GM19468 (cell line): ENCODE measurements around the gene SLC24A3.

Experiments used
- ATAC-seq: cut with Tn5 transposase; IDR thresholded peaks from one replicate; pipeline ENCODE4 v1.9.1; 2021; ENCODE audit warnings: mild to moderate bottlenecking, moderate library complexity, moderate number of reproducible peaks; ENCODE audit not compliant: unreplicated experiment; ENCODE audit errors: extremely low read depth

The SLC24A3 gene

DNA sequence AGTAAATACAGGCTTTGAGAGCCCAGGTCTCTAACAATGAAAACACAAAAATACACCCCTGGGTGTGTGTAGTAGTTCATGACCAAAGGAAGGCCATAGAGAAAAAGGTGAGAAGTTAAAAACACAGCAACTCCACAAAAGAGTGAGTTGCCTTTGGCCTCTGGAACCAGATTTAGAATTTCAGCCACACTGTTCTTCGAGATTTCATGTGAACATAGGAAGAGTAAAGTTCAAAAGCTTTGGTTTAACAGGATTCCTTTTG is 502.1 kb downstream of the SLC24A3 start:
- ATAC-seq, result no peak

DNA sequence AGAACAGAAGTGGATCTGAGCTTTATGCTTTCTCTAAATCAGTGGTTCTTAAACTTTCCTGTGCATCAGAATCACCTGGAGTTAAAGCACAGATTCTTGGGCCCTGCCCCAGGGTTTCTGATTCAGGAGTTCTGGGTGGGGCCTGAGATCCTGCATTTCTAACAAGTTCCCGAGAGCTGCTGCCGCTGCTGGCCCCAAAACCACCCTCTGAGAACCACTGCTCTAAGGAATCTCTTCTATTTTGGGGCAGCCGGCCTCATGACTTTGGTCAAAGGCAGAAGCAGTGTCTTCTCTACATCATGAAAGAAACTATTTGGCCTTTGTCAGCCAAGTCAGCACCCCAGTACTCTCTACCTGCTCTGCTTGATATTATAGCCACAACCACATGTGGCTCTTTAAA is 503.5 kb downstream of the SLC24A3 start:
- ATAC-seq, result no peak

DNA sequence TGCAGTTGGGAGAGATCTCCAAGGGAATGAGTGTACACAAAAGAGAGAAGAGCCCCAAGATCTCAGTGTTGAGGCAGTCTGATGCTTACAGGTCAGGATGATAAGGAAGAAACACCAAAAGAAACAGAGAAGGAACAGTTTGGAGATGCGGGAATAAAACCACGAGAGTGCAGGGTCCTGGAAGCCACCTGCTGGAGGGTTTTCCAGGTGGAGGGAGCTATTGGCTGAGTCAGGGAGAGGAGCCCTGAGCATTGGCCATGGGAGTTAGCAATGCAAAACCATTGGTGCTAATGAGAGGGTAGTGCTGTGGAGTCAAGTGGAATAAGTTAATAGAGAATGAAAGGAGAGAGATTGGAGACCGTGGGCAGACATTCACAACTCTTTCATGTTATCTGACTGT is 506.4 kb downstream of the SLC24A3 start:
- ATAC-seq, result no peak

DNA sequence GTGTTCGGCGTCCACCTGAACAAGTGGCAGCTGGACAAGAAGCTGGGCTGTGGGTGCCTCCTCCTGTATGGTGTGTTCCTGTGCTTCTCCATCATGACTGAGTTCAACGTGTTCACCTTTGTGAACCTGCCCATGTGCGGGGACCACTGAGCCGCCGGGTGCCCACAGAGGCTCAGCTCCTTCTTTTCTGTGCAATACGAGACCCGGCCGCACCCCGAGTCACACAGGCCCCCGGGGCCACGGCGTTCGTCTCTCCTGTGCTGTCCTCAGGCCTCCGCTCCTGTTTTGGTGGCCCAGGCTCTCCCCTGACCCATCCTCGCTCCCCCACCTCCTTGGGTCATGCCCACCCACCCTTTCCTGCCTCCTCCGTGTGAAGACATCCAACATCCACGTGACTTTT is 508.5 kb downstream of the SLC24A3 start:
- no peak for ATAC-seq

DNA sequence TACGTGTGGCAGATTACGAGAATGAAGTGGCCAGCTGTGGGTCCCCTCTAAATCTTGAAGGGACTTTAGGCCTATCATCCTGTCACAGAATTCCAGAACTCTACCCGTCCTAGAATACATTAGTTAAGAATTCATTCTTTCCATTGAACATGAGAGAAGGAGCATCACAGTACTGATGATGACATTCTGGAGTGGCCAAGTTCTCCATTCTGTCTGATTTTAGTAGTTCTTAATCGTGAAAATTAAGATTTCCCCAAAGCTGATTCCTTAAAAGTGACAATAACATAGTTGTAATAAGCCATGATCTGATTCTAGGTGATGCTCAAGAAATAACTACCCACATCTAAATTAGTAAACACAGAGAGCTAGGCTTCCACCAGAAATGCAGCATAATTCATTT is 510.6 kb downstream of the SLC24A3 start:
- ATAC-seq, result no peak

DNA sequence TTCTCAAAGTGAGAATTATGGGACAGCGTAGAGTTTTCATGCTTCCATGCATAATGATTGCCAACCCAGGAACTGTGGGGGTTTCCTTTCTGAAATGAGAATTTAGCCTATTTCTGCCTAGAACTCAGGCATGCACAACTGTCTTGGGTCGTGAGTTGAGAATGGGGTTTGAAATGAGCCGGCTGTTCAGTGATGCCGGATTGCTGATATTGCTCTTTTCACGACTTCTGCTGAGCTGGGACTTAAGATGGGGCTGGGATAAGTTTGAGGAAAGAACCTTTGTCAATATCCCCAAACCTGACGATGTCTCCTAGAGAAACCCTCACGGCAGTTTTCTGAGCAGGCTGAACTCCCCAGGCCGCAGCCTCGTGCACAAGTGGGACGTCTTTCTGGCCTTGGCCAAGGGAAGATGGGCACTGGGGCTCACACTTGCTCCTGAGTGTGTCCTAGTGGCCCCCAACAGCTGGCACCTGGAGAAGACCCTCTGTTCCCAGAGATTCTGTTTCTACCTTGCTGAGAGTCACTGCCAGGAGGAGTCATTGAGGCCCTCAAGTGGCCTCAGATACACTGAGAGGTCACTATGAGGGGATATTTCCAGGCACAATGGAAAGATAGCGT is 511.5 kb downstream of the SLC24A3 start:
- no peak for ATAC-seq

DNA sequence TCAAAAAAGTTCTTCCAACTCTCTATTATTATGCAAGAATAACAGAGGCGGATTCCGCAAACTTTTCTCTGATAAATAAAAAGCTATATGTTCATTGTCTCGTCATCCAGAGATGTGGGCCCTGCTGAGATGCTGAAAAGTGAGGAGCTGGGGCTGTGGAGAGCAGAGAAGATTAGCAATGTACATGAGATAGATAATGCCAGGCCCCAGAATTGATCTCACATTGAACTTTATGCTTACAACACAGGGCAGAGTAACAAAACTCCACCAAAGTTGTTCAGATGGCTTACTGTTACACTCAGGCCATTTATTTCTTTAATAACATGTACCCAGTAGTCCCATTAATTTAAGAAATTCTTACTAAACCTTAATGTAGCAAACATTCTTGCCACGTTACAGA is 512.9 kb downstream of the SLC24A3 start:
- no peak for ATAC-seq

DNA sequence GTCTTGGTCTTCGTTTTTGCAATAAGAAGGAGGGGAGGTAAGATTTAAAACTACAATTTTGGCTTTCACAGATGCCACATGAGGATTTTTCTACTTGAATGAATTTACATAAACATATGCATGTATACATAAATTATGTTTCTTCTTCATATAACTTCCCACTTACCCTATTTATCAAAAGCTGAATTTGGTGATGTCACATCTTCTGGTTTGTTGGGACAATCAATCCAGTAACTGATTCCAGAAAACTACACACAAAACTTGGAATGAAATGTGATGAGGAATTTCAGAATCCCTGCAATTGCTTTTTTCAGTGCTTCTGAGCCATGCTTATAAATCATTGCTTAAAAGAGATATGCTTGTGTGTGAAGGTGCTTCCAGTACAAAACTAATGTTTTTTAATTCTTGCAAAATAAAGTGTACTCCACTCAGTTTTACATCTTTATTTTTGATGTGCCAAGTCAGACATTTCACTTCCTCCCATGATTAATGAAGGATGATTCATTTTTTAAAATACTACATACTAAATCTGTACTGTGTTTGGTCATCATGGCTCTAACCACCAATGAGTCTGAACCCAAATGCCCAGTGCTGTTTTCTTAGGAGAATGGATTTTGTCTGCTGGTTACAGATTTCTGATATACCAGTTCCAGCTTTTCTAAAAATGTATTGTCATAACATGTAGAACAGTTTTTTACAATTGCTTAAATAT is 513.5 kb downstream of the SLC24A3 start:
- no peak for ATAC-seq

DNA sequence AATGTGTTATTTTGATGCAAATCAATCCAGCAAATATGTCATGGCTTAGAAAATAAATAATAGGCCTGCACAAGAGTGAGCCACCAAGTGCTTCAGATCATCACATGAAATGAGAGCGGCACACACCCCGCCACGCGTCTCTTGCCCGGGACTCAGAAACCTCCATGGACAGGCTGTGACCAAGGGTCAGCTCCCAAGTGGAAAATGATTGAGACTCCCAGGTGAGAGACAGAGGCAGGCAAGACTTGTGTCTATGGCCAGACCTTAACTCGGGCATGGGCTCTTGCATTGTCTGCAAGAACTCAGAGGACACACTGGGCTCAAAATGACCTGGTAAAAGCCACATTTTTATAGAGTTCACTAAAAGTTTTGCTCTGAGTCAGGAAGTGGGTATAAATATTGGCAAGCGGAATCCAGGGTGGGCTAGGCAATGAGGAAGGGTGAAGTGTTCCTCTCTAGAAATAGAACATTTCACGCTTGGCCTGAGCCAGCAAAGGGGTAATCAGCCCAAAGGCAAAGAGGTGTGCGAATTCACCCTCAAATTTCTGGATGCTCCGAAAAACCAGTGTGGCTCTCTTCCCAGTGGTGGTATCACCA is 514.9 kb downstream of the SLC24A3 start:
- ATAC-seq, result no peak

DNA sequence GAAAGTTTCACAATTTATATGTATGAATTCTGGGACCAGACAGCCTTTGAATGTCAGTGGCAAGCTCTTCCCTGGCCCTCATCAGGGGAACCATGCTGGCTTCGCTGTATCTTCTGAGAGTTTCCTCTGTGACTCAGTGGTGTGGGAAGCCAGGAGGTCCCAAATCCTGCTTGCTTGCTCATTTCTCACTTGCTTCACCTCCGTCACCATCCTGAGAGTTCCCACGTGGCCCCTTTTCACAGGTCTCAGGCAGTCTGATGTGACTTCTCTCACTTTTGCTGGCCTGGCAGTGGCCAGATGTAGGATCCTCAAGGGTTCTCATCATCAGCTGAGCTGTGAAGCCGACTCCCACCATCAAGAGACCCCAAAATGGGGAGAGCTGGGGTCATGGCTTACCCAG is 517.2 kb downstream of the SLC24A3 start:
- ATAC-seq, result no peak

DNA sequence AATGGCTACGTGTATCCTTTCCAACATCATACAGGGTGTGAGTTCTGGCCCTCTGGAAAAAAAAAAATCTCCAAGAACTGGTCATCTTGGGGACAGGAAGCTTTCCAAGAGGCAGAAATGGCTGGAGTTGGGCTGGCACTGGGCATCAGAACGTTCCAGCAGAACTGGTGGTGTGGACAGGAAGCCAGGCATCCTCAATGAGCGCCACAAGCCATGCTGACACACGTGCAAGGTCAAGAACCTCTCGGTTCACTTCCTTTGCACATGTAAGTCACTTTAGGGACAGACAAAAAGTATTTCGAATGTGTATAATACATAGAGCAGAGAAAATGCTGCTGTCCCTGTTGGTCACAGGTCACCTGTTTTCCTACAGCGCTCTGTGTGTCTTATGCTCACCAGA is 518.3 kb downstream of the SLC24A3 start:
- no peak for ATAC-seq

DNA sequence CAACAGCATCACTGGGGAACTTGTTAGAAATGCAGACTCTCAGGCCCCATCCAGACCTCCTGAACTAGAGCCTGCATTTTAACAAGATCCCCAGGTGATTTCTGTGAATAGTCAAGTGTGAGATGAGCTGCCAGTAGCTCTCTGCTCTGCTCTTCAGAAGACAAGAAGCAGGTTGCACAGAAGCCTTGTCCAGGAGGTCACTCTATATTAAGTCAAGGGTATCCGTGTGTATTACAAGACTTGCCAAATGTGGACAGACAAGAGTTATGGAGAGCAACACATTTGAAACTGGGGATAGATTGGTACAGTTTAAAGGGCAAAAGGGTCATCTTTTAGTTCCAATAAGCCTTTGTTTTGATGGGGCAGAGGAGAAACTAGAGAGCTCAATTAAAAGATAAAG is 522.4 kb downstream of the SLC24A3 start:
- ATAC-seq, result no peak

DNA sequence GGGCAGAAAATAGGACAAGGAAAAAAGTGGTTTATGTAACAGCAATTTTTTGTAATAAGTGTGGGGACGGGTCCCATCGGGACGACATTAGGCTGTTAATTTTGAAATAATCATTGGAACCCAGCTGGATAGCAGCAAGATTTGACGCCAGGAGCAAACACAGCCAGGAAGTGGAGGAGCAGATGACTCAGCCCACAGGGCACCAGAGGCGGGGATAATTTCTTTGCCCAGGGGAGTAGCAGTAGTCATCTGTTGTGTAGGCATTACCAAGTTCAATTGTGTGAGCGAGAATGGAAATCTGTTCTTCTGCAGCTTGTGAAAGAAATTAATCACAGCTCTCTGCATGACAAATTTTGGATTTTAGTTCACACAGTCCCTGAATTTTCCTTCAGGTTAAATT is 523.0 kb downstream of the SLC24A3 start:
- no peak for ATAC-seq

DNA sequence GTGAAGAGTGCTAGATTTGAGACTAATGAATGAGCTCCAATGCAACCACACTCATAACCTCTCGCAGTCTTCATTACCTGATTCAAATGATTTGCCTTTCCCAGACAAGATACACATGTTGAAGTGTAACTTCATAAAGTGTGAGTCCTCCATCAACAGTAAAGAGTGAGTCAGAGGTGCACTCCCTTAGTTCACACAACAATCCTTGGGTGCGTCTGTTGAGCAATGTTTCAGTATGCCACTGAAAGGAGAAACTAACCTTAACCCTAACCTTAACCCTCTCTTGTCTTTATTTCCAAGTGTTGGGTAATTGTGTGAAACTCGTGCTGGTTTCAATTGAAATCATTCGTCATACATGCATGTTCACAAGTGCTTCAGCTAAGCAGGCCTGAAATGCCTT is 524.6 kb downstream of the SLC24A3 start:
- no peak for ATAC-seq

DNA sequence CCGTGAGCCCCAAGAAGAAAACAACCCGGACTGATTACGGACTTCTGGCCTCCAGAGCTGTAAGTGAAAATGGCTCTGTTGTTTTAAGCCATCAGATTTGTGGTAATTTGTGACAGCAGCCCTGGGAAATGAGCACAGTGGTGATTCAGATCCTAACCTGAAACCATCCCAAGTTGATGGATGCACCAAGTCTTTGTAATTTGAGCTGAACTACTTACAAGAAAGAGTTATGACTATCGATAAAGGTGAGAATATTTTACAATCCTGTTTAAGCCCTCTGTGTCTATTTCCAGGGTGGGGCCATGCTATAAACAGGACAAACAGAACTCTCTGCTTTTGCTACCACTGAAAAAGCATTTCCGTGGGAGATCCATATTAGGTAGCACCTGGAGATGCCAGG is 526.5 kb downstream of the SLC24A3 start:
- no peak for ATAC-seq

DNA sequence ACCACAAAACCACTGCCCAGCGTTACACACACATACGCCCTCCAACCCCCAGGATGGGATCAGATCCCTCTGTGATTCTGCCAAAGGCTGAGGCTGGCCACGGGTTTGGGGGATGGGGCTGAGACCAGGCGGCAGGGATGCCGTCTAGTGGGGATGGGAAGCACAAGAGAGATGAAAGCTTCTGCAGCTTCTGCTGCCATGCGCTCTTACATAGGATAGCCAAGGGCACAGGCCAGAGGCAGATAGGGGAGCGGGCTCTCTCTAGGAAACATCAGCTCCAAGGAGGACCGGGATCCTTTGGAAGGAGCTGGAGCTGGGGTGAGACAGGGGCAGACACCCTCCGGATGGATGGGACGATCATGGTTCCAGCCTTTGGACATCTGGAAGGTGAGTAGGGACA is 526.9 kb downstream of the SLC24A3 start:
- ATAC-seq, result no peak

DNA sequence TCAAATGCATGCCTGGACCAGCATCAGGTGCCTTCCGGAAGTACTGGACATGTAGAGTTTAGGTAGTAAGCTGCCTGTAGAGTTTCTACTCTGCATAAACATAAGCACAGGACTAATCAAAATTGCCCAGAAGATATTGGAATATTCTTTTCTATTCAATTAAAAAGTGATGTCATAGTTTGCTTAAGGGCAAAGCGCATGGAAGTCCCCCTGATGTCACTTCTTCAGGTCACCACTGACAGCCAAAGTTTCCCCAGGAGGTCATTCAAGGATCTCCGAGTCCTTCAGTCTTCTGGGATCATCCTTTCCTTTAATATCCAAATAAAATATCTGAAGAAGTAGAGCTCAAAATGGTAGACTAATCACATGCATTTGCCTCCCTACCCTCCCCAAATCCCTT is 528.1 kb downstream of the SLC24A3 start:
- ATAC-seq, result no peak

DNA sequence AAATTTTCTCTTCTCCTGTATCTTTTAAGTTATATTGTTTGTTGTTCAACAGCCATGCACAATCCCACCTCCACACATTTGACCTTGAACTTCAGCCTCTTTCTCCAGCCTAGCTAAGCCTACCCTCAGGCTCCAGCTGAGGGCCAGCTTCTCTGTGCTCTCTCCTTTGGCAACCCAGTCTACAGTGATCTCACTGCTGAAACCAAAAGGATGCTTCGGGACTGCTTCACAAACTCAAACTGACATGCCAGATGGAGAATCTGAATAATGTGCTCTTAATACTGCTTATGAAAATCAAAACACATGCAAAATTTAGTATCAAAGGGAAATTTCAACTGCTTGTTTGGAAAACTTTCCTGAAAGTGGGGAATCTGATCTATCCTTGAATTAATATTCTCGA is 529.5 kb downstream of the SLC24A3 start:
- no peak for ATAC-seq

DNA sequence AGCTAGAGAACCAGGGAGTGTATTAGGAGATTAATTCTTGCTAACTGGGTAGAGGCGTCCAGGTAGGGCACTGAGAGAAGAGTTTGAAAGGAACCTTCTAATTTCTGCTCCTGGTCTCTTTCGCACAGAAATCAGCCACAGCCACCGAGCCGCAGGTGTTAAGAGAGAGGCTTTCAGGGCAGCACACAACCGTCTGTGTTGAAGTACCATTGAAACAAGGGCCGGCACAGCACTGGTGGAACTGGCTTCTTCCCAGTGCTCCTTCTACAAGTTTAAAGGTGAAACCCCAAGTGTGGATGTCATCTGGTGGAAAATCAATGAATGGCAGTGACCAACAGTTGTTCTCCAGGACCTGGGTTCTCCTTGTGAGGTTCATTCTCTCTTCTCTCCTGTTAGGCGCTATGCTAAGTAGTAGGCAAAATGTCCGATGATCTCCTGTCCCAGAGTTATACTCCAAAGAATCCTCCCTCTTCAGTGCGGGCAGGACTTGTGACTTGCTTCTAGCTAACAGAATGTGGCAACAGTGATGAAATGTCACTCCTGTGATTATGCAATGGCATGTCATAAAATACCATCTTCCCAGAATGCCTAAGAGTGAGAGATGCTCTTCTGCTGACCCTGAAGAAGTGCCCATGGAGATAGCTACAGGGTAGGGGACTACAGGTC is 530.7 kb downstream of the SLC24A3 start:
- ATAC-seq, result no peak

DNA sequence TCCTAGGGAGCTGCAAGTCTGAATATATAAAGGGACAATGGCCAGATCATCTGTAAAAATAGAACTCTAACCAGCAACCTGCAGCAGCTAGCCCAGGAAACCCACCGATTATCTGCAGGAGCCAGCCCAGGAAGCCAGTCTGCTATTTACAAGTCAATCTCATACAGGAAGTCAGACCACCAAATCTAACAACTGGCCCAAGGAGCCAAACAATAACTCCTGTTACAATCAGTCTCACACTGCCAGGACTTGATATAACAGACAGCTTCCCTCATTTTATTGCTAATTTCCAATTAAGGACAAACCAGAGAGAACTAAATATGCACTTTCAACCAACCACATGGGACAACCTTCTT is 531.2 kb downstream of the SLC24A3 start:
- no peak for ATAC-seq

DNA sequence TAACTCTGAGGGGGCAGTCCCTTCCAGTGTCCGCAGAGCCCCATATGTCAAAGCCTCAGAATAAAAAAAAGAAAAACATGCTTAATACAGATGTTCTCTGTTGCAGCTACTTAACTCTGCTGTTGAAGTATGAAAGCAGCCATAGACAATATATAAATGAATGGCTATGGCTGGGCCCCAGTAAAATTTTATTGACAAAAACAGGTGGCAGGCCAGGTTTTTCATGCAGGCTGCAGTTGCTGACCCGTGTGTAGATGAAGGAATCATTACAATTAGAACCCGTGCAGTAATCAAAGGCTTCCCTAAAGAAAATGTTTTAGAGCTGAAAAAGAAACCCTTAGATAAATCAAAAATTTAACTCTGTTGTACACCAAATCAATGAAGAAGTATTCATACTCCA is 532.7 kb downstream of the SLC24A3 start:
- ATAC-seq, result no peak

DNA sequence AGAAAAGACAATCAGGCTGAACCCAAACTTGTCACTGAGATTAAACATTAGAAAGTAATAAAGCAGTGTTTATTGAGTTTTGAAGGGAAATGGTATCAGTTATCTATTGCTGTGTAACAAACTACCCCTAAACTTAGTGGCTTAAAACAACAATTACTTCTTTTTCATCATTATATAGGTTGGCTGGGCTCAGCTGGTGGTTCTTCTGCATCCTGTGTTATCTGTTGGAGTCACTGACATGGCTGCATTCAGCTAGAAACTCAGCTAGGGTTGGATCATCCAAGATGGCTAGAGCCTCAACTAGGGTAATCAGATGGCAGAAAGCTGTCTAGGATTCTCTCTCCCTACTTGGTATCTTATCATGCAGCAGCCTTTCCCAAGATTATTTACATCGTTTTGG is 533.1 kb downstream of the SLC24A3 start:
- no peak for ATAC-seq
